ENCODE measurements around the gene ARID2.

DNA sequence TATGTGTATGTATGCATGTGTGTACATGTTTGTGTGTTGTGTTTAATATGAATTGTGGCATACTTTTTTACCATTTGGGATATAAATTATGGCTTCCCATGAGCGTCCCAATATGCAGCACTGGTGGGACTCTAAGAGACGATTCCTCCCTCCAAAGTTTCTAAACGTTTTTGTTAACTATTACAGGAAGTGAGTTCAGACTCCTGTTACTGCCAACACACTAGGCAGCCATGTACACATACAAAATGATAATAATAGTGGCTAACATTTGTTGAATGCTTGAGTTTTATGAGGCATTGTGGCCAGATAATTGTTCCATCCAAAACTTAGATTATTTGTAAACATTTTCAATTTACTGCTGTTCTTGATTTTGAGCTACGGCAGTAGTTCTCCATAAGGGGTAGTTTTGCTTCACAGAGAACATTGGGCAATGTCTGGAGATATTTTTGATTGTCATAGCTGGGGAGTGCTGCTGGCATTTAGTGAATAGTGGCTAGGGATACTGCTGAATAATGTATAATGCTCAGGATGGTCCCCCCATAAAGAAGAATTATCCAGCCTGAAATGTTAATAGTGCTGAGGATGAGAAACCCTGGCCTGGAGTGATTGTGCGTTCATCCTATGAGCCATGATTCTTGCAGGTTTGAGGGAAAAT is 45.1 kb downstream of the ARID2 start:
- TF ChIP-seq, protein P1, sequence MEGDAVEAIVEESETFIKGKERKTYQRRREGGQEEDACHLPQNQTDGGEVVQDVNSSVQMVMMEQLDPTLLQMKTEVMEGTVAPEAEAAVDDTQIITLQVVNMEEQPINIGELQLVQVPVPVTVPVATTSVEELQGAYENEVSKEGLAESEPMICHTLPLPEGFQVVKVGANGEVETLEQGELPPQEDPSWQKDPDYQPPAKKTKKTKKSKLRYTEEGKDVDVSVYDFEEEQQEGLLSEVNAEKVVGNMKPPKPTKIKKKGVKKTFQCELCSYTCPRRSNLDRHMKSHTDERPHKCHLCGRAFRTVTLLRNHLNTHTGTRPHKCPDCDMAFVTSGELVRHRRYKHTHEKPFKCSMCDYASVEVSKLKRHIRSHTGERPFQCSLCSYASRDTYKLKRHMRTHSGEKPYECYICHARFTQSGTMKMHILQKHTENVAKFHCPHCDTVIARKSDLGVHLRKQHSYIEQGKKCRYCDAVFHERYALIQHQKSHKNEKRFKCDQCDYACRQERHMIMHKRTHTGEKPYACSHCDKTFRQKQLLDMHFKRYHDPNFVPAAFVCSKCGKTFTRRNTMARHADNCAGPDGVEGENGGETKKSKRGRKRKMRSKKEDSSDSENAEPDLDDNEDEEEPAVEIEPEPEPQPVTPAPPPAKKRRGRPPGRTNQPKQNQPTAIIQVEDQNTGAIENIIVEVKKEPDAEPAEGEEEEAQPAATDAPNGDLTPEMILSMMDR (IDR thresholded peaks at IDR 0.05) = no peak
- TF ChIP-seq POLR2A (IDR thresholded peaks at IDR 0.05) = no peak
- no peak for TF ChIP-seq POLR2AphosphoS5 (IDR thresholded peaks at IDR 0.05)

Measured in breast epithelium (tissue), 3 donors.